HL-60 (cell line): Measurements from ENCODE around the gene HSPA2.

Experiments
- DNase-seq, 2 experiments: peaks; one replicate each; pipeline ENCODE4 v3.0.0-alpha.2; 2010 to 2020; ENCODE audit warnings: low read depth in 1 of 2, low spot score in 1 of 2
- H3K27ac ChIP-seq: fragments of 250-450 bp; sonication (Bioruptor Pico); replicated peaks from 2 replicates; pipeline ENCODE4 v1.5.1; 2020; ENCODE audit warnings: mild to moderate bottlenecking, moderate library complexity
- H3K27me3 ChIP-seq: fragments of 250-450 bp; sonication (Bioruptor Pico); 2 replicates; pipeline ENCODE4 v1.5.1; 2021; ENCODE audit warnings: mild to moderate bottlenecking, moderate library complexity; ENCODE audit not compliant: insufficient read depth, poor library complexity, severe bottlenecking
- H3K4me3 ChIP-seq: replicated peaks from 2 replicates; pipeline ENCODE4 v1.5.1; 2011; ENCODE audit warnings: mild to moderate bottlenecking, control low read depth, low read length; ENCODE audit not compliant: insufficient read depth
- GABPA ChIP-seq: IDR thresholded peaks from 2 replicates; pipeline ENCODE4 v1.6.1; 2012; ENCODE audit warnings: low read depth
- POLR2AphosphoS5 ChIP-seq: IDR thresholded peaks from 2 replicates; pipeline ENCODE4 v1.6.1; 2012; ENCODE audit warnings: low read depth
- SPI1 ChIP-seq: IDR thresholded peaks from 2 replicates; pipeline ENCODE4 v1.6.1; 2012; ENCODE audit warnings: low read depth, mild to moderate bottlenecking, borderline replicate concordance
- TF ChIP-seq, protein P1 (sequence below): IDR thresholded peaks from 2 replicates; pipeline ENCODE4 v1.6.1; 2012; ENCODE audit warnings: low read depth; ENCODE audit not compliant: insufficient replicate concordance
- TF ChIP-seq, protein P2 (sequence below): IDR thresholded peaks from one replicate; pipeline ENCODE4 v1.5.1; 2011; ENCODE audit warnings: low read length, control low read depth, inconsistent platforms; ENCODE audit not compliant: insufficient read depth

The HSPA2 gene

DNA sequence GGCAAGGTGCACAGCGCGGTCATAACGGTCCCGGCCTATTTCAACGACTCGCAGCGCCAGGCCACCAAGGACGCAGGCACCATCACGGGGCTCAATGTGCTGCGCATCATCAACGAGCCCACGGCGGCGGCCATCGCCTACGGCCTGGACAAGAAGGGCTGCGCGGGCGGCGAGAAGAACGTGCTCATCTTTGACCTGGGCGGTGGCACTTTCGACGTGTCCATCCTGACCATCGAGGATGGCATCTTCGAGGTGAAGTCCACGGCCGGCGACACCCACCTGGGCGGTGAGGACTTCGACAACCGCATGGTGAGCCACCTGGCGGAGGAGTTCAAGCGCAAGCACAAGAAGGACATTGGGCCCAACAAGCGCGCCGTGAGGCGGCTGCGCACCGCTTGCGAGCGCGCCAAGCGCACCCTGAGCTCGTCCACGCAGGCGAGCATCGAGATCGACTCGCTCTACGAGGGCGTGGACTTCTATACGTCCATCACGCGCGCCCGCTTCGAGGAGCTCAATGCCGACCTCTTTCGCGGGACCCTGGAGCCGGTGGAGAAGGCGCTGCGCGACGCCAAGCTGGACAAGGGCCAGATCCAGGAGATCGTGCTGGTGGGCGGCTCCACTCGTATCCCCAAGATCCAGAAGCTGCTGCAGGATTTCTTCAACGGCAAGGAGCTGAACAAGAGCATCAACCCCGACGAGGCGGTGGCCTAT lies 875 bp downstream of the HSPA2 start:
- H3K27ac ChIP-seq, result no peak overlapping the region
- TF ChIP-seq POLR2AphosphoS5 (no peak), GABPA (no peak), SPI1 (no peak)
- TF ChIP-seq, protein P1, sequence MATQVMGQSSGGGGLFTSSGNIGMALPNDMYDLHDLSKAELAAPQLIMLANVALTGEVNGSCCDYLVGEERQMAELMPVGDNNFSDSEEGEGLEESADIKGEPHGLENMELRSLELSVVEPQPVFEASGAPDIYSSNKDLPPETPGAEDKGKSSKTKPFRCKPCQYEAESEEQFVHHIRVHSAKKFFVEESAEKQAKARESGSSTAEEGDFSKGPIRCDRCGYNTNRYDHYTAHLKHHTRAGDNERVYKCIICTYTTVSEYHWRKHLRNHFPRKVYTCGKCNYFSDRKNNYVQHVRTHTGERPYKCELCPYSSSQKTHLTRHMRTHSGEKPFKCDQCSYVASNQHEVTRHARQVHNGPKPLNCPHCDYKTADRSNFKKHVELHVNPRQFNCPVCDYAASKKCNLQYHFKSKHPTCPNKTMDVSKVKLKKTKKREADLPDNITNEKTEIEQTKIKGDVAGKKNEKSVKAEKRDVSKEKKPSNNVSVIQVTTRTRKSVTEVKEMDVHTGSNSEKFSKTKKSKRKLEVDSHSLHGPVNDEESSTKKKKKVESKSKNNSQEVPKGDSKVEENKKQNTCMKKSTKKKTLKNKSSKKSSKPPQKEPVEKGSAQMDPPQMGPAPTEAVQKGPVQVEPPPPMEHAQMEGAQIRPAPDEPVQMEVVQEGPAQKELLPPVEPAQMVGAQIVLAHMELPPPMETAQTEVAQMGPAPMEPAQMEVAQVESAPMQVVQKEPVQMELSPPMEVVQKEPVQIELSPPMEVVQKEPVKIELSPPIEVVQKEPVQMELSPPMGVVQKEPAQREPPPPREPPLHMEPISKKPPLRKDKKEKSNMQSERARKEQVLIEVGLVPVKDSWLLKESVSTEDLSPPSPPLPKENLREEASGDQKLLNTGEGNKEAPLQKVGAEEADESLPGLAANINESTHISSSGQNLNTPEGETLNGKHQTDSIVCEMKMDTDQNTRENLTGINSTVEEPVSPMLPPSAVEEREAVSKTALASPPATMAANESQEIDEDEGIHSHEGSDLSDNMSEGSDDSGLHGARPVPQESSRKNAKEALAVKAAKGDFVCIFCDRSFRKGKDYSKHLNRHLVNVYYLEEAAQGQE, result no peak
- TF ChIP-seq, protein P2, sequence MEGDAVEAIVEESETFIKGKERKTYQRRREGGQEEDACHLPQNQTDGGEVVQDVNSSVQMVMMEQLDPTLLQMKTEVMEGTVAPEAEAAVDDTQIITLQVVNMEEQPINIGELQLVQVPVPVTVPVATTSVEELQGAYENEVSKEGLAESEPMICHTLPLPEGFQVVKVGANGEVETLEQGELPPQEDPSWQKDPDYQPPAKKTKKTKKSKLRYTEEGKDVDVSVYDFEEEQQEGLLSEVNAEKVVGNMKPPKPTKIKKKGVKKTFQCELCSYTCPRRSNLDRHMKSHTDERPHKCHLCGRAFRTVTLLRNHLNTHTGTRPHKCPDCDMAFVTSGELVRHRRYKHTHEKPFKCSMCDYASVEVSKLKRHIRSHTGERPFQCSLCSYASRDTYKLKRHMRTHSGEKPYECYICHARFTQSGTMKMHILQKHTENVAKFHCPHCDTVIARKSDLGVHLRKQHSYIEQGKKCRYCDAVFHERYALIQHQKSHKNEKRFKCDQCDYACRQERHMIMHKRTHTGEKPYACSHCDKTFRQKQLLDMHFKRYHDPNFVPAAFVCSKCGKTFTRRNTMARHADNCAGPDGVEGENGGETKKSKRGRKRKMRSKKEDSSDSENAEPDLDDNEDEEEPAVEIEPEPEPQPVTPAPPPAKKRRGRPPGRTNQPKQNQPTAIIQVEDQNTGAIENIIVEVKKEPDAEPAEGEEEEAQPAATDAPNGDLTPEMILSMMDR, result no peak
- H3K27me3 ChIP-seq, result no peaks in the 10 kb centered on the region
- no peak overlapping the region for H3K4me3 ChIP-seq
- DNase-seq, result no peak

DNA sequence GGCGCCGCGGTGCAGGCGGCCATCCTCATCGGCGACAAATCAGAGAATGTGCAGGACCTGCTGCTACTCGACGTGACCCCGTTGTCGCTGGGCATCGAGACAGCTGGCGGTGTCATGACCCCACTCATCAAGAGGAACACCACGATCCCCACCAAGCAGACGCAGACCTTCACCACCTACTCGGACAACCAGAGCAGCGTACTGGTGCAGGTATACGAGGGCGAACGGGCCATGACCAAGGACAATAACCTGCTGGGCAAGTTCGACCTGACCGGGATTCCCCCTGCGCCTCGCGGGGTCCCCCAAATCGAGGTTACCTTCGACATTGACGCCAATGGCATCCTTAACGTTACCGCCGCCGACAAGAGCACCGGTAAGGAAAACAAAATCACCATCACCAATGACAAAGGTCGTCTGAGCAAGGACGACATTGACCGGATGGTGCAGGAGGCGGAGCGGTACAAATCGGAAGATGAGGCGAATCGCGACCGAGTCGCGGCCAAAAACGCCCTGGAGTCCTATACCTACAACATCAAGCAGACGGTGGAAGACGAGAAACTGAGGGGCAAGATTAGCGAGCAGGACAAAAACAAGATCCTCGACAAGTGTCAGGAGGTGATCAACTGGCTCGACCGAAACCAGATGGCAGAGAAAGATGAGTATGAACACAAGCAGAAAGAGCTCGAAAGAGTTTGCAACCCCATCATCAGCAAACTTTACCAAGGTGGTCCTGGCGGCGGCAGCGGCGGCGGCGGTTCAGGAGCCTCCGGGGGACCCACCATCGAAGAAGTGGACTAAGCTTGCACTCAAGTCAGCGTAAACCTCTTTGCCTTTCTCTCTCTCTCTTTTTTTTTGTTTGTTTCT lies 1.7 kb downstream of the HSPA2 start:
- H3K27ac ChIP-seq, result no peak overlapping the region
- TF ChIP-seq POLR2AphosphoS5 (no peak), SPI1 (no peak), GABPA (no peak)
- TF ChIP-seq, protein P2, result no peak
- TF ChIP-seq, protein P1, result no peak
- no peak overlapping the region for H3K4me3 ChIP-seq
- H3K27me3 ChIP-seq, result no peaks in the 10 kb centered on the region
- DNase-seq, result no peak

DNA sequence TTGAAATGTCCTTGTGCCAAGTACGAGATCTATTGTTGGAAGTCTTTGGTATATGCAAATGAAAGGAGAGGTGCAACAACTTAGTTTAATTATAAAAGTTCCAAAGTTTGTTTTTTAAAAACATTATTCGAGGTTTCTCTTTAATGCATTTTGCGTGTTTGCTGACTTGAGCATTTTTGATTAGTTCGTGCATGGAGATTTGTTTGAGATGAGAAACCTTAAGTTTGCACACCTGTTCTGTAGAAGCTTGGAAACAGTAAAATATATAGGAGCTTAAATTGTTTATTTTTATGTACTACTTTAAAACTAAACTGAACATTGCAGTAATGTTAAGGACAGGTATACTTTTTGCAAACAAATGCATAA lies 2.3 kb downstream of the HSPA2 start:
- H3K27me3 ChIP-seq, result no peaks in the 10 kb centered on the region
- no peak for DNase-seq
- H3K27ac ChIP-seq, result no peak overlapping the region
- no peak overlapping the region for H3K4me3 ChIP-seq
- TF ChIP-seq, protein P1, result no peak
- no peak for TF ChIP-seq POLR2AphosphoS5
- no peak for TF ChIP-seq GABPA
- TF ChIP-seq SPI1, result no peak
- TF ChIP-seq, protein P2, result no peak
